ENCODE data around the gene GLTPD2. TPM values are rescaled to one million over a fixed set of nuclear protein-coding genes. Genes with fewer than 3 reads are reported as not detected.

Gene GLTPD2
- total RNA-seq, 1 donor from 2014 or later: not detected

DNA sequence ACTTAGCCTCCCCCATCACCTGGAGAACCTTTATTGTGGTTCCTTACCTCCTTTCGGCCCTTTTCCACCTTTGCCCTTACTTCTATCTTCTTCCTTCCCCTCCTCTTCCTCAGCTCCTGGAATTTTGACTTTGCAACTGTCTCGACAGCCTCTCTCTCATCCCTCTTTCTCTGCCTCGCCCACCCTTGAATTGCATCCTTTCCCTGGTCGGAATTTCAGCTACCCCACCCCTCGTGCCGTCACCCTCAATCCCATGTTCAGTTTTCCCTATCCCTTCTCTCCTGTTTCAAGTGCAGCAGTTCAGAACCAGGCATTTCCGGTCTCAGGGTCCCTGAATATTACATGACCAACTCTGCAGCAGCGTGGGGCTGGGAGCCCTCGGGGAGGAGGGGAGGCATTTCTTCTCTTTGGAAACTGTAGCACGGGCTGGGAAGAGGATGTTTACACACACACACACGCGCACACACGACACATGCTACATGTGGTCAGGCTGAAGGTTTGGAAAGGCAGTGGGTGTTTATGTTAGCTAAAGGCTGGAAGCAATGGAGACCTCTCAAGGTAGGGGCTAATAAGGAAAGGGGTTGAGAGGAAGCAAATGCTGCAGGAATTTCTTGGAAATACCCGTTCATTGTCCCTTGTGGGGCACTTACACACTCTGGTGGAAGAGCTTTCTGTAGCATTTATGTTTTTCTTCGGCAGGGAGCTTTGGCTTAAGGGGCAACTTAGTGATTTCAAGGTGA lies 45.3 kb downstream of the GLTPD2 start:
- H3K9me3 Mint-ChIP-seq: no peaks in the 10 kb centered on the region
- peak overlapping the region; percentile 36 for H3K27ac Mint-ChIP-seq (ENCODE audit: unreplicated experiment)
- H3K4me1 Mint-ChIP-seq: peaks cover 31% of the 10 kb centered on the region
- TF ChIP-seq, protein P1, sequence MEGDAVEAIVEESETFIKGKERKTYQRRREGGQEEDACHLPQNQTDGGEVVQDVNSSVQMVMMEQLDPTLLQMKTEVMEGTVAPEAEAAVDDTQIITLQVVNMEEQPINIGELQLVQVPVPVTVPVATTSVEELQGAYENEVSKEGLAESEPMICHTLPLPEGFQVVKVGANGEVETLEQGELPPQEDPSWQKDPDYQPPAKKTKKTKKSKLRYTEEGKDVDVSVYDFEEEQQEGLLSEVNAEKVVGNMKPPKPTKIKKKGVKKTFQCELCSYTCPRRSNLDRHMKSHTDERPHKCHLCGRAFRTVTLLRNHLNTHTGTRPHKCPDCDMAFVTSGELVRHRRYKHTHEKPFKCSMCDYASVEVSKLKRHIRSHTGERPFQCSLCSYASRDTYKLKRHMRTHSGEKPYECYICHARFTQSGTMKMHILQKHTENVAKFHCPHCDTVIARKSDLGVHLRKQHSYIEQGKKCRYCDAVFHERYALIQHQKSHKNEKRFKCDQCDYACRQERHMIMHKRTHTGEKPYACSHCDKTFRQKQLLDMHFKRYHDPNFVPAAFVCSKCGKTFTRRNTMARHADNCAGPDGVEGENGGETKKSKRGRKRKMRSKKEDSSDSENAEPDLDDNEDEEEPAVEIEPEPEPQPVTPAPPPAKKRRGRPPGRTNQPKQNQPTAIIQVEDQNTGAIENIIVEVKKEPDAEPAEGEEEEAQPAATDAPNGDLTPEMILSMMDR (conservative IDR thresholded peaks at IDR 0.05): no peak
- no peaks in the 10 kb centered on the region for H3K27me3 Mint-ChIP-seq (ENCODE audit: low read depth)
- H3K36me3 Mint-ChIP-seq (ENCODE audit: low read depth): no peaks in the 10 kb centered on the region
- peak overlapping the region; percentile 93 for H3K4me3 Mint-ChIP-seq
- no peak for DNase-seq (ENCODE audit: low read depth, low spot score)

DNA sequence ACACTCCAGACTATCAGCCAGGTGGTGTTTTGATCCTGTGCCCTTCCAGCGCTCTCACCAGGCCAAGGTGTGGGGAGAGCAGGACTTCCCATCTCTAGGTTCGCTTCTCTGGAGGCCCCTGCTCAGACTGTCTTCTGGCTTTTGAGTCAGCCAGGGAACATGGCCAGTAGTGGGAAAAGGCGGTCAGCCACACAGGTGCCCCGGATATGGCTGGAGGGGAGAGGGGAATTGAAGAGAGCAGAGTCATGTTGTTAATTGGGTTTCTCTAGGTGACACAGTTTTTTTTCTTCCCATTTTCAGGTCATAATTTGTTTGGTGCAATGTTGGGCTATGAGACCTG lies 45.9 kb downstream of the GLTPD2 start:
- H3K27ac Mint-ChIP-seq (ENCODE audit: unreplicated experiment): no peak overlapping the region
- H3K4me1 Mint-ChIP-seq: peaks cover 31% of the 10 kb centered on the region
- H3K27me3 Mint-ChIP-seq (ENCODE audit: low read depth): no peaks in the 10 kb centered on the region
- TF ChIP-seq, protein P1 (conservative IDR thresholded peaks at IDR 0.05): no peak
- DNase-seq (ENCODE audit: low read depth, low spot score): no peak
- no peaks in the 10 kb centered on the region for H3K36me3 Mint-ChIP-seq (ENCODE audit: low read depth)
- no peaks in the 10 kb centered on the region for H3K9me3 Mint-ChIP-seq
- H3K4me3 Mint-ChIP-seq: peak overlapping the region; percentile 93

DNA sequence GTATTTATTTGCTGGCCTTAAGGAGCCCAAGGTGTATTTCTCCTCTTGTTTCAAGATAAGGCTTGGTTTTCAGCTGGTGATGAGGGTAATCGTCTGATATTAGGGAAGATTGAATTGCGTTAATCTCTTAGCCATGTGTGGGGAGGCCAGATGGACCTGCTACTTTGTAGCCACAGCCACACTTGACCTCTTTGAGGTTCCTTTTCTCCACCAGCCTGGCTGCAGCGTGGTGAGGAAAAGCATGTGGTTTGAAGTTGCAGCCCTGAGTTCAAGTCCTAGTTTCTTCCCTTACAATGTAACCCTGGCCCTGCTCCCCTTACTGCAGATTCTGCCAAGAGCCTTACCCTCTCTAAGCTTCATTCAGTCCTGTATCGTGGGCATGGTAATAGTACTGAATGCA lies 47.5 kb downstream of the GLTPD2 start:
- Mint-ChIP-seq H3K4me3 (peak overlapping the region; percentile 74), H3K36me3 (ENCODE audit: low read depth) (no peaks in the 10 kb centered on the region), H3K4me1 (peaks cover 31% of the 10 kb centered on the region), H3K9me3 (no peaks in the 10 kb centered on the region), H3K27ac (ENCODE audit: unreplicated experiment) (no peak overlapping the region), H3K27me3 (ENCODE audit: low read depth) (no peaks in the 10 kb centered on the region)
- TF ChIP-seq, protein P1 (conservative IDR thresholded peaks at IDR 0.05): no peak
- DNase-seq (ENCODE audit: low read depth, low spot score): no peak

DNA sequence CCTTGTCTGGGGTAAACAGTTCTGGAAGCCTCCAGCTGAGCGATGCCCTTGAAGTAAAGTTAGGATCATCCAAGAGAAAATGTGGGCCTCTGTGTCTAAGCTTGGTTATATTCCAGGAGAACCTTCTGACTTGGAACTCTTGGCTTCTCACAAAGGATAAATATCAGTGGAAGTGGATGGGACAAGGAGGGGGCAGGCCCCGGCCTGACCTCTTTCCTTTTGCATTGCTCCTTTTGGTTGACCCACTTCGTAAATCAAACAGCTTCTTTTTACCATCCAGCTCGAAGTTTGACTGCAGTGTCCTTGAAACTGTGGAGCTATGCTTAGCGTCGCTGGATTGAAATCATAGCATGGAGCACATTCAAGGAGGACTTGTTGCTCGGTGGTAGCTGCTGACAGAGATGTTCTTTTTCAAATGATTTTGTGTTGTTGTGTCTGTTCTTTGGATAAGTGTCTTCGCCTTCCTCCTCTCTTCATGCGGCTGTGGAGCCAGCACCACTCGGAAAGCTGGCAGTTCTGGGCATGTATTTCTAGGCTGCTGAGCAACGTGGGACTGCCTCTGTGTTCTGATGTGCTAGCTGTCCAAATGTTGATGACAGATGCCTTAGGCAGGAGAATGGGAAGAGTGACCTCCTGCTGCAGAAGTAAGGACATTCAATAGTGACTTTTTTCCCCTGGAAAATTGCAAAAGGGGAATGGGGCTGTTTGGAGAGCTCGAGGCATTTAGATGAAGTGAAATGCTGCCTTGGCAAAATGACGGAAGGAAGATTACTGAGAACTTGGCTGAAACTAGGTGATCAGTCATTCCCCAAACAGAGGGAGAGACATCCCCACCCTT lies 48.9 kb downstream of the GLTPD2 start:
- no peaks in the 10 kb centered on the region for H3K27me3 Mint-ChIP-seq (ENCODE audit: low read depth)
- H3K27ac Mint-ChIP-seq (ENCODE audit: unreplicated experiment): peak overlapping the region; percentile 97
- no peaks in the 10 kb centered on the region for H3K36me3 Mint-ChIP-seq (ENCODE audit: low read depth)
- H3K9me3 Mint-ChIP-seq: no peaks in the 10 kb centered on the region
- H3K4me1 Mint-ChIP-seq: peaks cover 31% of the 10 kb centered on the region
- TF ChIP-seq, protein P1 (conservative IDR thresholded peaks at IDR 0.05): no peak
- peak overlapping the region; percentile 1 for H3K4me3 Mint-ChIP-seq
- DNase-seq (ENCODE audit: low read depth, low spot score): no peak

DNA sequence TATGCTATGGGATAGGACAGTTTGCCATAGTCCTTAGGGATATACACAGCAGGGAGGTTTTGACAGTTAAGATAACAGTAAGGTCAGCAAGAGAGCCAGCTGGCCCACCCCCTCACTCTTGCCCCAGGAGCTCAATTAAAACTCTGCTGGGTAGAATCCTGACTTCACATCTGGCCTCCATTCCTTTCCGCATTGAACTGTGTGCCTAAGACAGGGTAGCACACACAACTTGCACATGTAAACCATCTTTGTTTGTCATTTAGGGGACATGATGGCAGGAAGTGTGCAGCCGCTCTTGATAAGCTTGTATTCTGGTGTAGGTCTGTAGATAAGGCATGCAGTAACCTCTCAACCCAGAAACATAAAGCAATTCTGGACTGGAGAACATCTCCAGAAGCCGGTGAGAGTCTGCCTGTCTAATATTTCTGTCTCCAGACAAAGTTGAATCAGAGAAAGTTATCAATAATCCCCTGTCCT lies 49.6 kb downstream of the GLTPD2 start:
- H3K4me1 Mint-ChIP-seq: peaks cover 31% of the 10 kb centered on the region
- no peak for DNase-seq (ENCODE audit: low read depth, low spot score)
- no peak overlapping the region for H3K27ac Mint-ChIP-seq (ENCODE audit: unreplicated experiment)
- H3K4me3 Mint-ChIP-seq: no peak overlapping the region
- no peaks in the 10 kb centered on the region for H3K27me3 Mint-ChIP-seq (ENCODE audit: low read depth)
- no peaks in the 10 kb centered on the region for H3K36me3 Mint-ChIP-seq (ENCODE audit: low read depth)
- H3K9me3 Mint-ChIP-seq: no peaks in the 10 kb centered on the region
- TF ChIP-seq, protein P1 (conservative IDR thresholded peaks at IDR 0.05): no peak
